HG02885 (cell line): ENCODE data around the gene SLC6A20.

Source experiments
- ATAC-seq: cut with Tn5 transposase; IDR thresholded peaks from one replicate; pipeline ENCODE4 v1.9.1; 2021; ENCODE audit warnings: mild to moderate bottlenecking; ENCODE audit not compliant: unreplicated experiment, poor library complexity

The SLC6A20 gene

GRCh38 chr3:45795882-45796765, at the start of gene SLC6A20:
Gene SLC6A20, minus strand, starts transcription at chr3:45796536. Its CDS starts 117 bp downstream, at chr3:45796419.
- ATAC-seq: no peak

GRCh38 chr3:45844616-45845015, 48.3 kb upstream of the SLC6A20 start:
- no peak for ATAC-seq

- no peak for ATAC-seq
Measured at GRCh38 chr3:45842851-45843625, 46.7 kb upstream of the SLC6A20 start.

GRCh38 chr3:45841757-45842491, 45.6 kb upstream of the SLC6A20 start, which contains the start of gene LZTFL1:
Gene LZTFL1, minus strand, starts transcription at chr3:45842119. Its CDS starts 128 bp downstream, at chr3:45841991.
- ATAC-seq: peak; percentile 98

GRCh38 chr3:45841420-45841756, 45.1 kb upstream of the SLC6A20 start:
- ATAC-seq: peak; percentile 16

- ATAC-seq: no peak
Measured at GRCh38 chr3:45838466-45838865, 42.1 kb upstream of the SLC6A20 start.

GRCh38 chr3:45832699-45833098, 36.4 kb upstream of the SLC6A20 start:
- ATAC-seq: no peak

GRCh38 chr3:45830121-45830520, 33.8 kb upstream of the SLC6A20 start:
- no peak for ATAC-seq

GRCh38 chr3:45826908-45827307, 30.6 kb upstream of the SLC6A20 start:
- ATAC-seq: no peak

GRCh38 chr3:45826321-45826720, 30.0 kb upstream of the SLC6A20 start:
- ATAC-seq: no peak

GRCh38 chr3:45821127-45821526, 24.8 kb upstream of the SLC6A20 start:
- no peak for ATAC-seq

- ATAC-seq: no peak
Measured at GRCh38 chr3:45819543-45819942, 23.2 kb upstream of the SLC6A20 start.

- ATAC-seq: no peak
Measured at GRCh38 chr3:45817831-45818522, 21.6 kb upstream of the SLC6A20 start.

GRCh38 chr3:45816544-45816943, 20.2 kb upstream of the SLC6A20 start:
- no peak for ATAC-seq

GRCh38 chr3:45814322-45814721, 18.0 kb upstream of the SLC6A20 start:
- no peak for ATAC-seq

- no peak for ATAC-seq
Measured at GRCh38 chr3:45807681-45808540, 11.6 kb upstream of the SLC6A20 start.

- ATAC-seq: no peak
Measured at GRCh38 chr3:45807133-45807532, 10.8 kb upstream of the SLC6A20 start.

- no peak for ATAC-seq
Measured at GRCh38 chr3:45806072-45806471, 9.7 kb upstream of the SLC6A20 start.

GRCh38 chr3:45803252-45803935, 7.1 kb upstream of the SLC6A20 start:
- no peak for ATAC-seq
